Right atrium auricular region (tissue), 2 donors: ENCODE data around the gene PRPH2. TPM values are rescaled to one million over a fixed set of nuclear protein-coding genes. Genes with fewer than 3 reads are reported as not detected.

Experiments
- DNase-seq: peaks from one replicate; pipeline ENCODE4 v3.0.0-alpha.2; 2019; ENCODE audit warnings: low spot score
- H3K27ac ChIP-seq, 2 donors: fragments of 200-600 bp; sonication (generic); 1 replicate in 1 of 2; 2 replicates in 1 of 2; pipeline ENCODE4 v1.5.1; 2016 to 2019
- H3K27me3 ChIP-seq, 2 donors: fragments of 200-600 bp; sonication (generic); one replicate each; pipeline versions ENCODE4 v1.5.1 to v1.6.0; 2017 to 2019
- H3K36me3 ChIP-seq: fragments of 200-600 bp; sonication (generic); one replicate; pipeline ENCODE4 v1.5.1; 2016
- H3K4me1 ChIP-seq, 2 donors: fragments of 200-600 bp; sonication (generic); one replicate each; pipeline versions ENCODE4 v1.5.1 to v1.6.0; 2017 to 2019
- H3K4me3 ChIP-seq, 2 donors: fragments of 200-600 bp; sonication (generic); 1 replicate in 1 of 2; 2 replicates in 1 of 2; pipeline ENCODE4 v1.5.1; 2017 to 2019; ENCODE audit warnings: mild to moderate bottlenecking in 1 of 2, moderate library complexity in 1 of 2
- H3K9me3 ChIP-seq, 2 donors: fragments of 200-600 bp; sonication (generic); one replicate each; pipeline ENCODE4 v1.5.1; 2019
- total RNA-seq, 2 donors: library from RNA; depleted of rRNA; stranded (reverse); fragments of >200 nt; gene quantifications; one replicate each; pipeline ENCODE4 v1.1.0, GENCODE V29; 2016
- TF ChIP-seq, protein P1 (sequence below), 2 donors: fragments of 200-600 bp; sonication (generic); IDR thresholded peaks; one replicate each; pipeline ENCODE4 v1.5.1; 2019; ENCODE audit warnings: antibody characterized with exemption in 2 of 2

Gene PRPH2
- total RNA-seq, 2 donors from 2014 or later = 0.90 to 1.1 TPM

DNA sequence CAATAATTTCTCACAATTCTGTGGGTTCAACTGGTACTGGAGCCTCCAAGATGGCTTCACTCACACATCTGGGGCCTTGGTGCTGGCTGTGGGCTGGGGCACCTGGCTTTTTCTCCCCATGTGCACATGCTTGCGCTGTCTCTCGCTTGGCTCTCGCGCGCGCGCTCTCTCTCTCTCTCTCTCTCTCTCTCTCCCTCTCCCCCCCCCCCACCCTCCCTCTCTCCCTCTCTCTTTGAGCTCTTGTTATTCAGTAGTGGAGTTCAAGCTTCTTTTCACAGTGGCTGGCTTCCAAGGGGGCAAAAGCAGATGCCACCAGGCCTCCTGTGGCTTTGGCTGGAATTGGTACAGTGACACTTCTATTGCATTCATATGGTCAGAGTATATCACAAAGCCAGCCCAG is 34.3 kb upstream of the PRPH2 start:
- Histone ChIP-seq H3K27me3 (no peaks in the 10 kb centered on the region), H3K4me1 (no peaks in the 10 kb centered on the region), H3K36me3 (no peaks in the 10 kb centered on the region), H3K27ac (no peak overlapping the region), H3K9me3 (no peaks in the 10 kb centered on the region), H3K4me3 (no peak overlapping the region)
- TF ChIP-seq, protein P1, sequence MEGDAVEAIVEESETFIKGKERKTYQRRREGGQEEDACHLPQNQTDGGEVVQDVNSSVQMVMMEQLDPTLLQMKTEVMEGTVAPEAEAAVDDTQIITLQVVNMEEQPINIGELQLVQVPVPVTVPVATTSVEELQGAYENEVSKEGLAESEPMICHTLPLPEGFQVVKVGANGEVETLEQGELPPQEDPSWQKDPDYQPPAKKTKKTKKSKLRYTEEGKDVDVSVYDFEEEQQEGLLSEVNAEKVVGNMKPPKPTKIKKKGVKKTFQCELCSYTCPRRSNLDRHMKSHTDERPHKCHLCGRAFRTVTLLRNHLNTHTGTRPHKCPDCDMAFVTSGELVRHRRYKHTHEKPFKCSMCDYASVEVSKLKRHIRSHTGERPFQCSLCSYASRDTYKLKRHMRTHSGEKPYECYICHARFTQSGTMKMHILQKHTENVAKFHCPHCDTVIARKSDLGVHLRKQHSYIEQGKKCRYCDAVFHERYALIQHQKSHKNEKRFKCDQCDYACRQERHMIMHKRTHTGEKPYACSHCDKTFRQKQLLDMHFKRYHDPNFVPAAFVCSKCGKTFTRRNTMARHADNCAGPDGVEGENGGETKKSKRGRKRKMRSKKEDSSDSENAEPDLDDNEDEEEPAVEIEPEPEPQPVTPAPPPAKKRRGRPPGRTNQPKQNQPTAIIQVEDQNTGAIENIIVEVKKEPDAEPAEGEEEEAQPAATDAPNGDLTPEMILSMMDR (IDR thresholded peaks at IDR 0.05) = no peak
- no peak for DNase-seq

DNA sequence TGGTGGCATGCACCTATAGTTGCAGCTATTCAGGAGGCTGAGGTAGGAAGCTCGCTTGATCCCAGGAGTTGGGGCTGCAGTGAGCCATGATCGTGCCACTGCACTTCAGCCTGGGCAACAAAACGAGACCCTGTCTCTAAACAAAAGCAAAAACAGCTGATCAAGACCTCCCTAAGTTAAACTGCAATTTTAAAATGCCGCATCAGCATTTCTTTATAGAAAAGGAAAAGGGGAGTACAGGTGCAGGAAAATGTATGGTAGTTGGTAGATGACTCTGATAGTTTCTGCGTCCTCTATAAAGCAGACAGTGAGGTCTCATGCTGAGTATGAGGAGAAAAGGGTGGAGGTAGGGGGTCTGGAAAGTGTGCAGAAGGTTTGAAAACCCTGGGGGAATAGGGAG is 32.4 kb upstream of the PRPH2 start:
- H3K9me3 ChIP-seq = no peaks in the 10 kb centered on the region
- DNase-seq = no peak
- TF ChIP-seq, protein P1 (IDR thresholded peaks at IDR 0.05) = no peak
- no peaks in the 10 kb centered on the region for H3K4me1 ChIP-seq
- no peak overlapping the region for H3K27ac ChIP-seq
- H3K4me3 ChIP-seq = no peak overlapping the region
- H3K36me3 ChIP-seq = no peaks in the 10 kb centered on the region
- no peaks in the 10 kb centered on the region for H3K27me3 ChIP-seq

DNA sequence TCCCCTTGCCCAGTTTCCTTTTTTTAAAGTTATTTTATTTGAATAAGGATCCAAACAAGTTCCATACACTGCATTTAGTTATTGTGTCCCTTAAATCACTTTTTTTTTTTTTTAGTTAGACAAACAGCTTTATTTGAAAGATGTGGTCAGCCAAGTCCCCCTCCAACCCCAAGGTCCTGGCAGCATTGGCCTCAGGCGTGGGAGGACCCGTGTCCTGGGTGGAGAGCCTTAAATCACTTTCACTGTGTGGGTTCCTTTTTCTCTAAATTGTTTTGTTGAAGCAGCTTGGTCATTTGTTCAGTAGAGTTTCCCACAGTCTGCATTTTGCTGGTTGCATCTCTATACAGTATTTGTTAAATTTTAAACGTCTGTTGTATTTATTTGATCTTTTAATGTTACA is 28.7 kb upstream of the PRPH2 start:
- Histone ChIP-seq H3K27me3 (no peaks in the 10 kb centered on the region), H3K4me1 (peaks cover 0 to 7% of the 10 kb centered on the region in 2 donors), H3K9me3 (no peaks in the 10 kb centered on the region), H3K27ac (no peak overlapping the region), H3K36me3 (no peaks in the 10 kb centered on the region), H3K4me3 (no peak overlapping the region)
- TF ChIP-seq, protein P1 (IDR thresholded peaks at IDR 0.05) = no peak
- no peak for DNase-seq

DNA sequence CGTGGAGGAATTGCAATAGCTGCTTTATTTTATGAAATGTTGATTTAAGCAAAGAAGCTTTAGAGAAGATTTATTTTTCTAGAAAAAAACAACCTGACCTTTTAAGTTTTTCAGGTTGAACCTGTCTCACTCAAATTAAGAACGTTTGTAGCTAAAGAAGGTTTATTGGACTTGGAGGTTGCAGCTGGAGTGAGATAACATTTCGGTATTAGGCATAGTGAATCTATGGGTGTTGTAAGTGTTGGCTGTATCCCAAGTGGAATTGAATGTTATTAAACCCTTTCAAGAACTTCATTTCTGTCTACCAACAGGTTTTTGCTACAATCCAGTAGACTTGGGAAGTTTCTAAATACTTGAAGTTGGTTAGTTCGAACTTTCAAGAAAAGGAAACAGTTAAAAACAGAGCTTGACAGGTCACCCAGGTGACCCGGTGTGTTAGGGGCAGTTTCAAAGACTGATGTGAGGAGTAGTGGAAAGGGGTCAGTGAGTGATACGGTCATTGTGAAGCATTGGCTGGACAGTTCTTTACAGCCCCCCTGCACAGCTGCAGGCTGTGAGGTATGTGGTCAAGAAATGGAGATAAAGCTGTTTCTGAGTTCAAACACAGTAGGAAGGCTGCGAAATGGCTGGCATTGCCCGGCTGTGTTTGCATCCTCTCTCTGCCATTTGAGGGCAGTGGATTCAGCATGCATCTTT is 26.0 kb upstream of the PRPH2 start:
- no peaks in the 10 kb centered on the region for H3K36me3 ChIP-seq

DNA sequence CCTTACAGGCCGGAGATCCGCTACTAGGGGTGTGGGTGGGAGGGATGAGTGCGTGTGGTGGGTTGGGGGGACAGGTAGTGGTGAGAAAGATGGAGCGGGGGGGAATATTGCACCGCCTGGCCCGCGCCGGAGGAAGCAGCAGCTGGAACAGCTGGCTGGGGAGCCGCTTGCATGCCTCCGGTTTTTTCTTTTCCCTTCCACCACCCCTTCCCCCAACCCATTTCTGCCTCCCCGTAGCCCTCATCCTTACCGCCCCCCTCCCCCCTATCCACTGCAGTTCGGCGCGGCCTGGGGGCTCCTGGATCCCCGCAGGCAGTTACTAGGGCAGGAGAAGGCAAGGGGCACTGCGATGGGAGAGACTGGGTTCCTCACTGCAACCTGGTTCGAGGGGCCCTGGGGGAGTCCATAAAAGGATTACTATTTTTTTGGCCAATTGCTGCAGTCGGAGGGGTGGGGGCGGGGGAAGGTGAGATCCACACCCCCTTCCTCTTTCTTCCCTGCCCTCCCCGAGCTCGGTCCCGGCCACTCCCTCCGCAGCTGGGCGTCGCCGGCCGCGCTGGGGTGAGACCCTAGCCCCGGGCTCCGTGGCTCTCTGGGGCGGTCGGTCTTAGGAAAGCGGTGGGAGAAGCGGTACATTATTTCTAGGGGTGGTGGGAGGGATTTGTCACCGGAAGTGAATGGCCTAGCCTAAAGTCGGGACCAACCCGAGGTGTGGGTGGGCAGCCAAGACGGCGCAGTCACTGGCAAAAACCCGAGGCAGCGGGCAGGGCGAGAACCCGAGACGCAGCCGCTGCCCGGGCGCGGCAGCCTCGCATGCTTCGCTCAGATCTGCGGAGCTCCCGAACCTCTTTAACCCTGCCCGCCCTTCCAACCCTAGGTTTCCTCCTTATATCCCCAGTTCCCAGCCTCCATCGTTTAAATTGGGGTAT is 24.3 kb upstream of the PRPH2 start:
- TF ChIP-seq, protein P1 (IDR thresholded peaks at IDR 0.05) = no peak
- Histone ChIP-seq H3K4me3 (peak overlapping the region; percentile 82 to 97), H3K4me1 (peaks cover 0 to 26% of the 10 kb centered on the region in 2 donors), H3K9me3 (no peaks in the 10 kb centered on the region), H3K36me3 (no peaks in the 10 kb centered on the region), H3K27me3 (no peaks in the 10 kb centered on the region), H3K27ac (peak overlapping the region; percentile 91 to 94)
- DNase-seq = peak; percentile 80

More for the DNA sequence above, 26.0 kb upstream of the PRPH2 start:
- Histone ChIP-seq H3K27me3 (no peaks in the 10 kb centered on the region), H3K9me3 (no peaks in the 10 kb centered on the region), H3K4me3 (no peak overlapping the region), H3K4me1 (peaks cover 0 to 26% of the 10 kb centered on the region in 2 donors), H3K27ac (no peak overlapping the region)
- TF ChIP-seq, protein P1 (IDR thresholded peaks at IDR 0.05) = no peak
- no peak for DNase-seq
